HTR-8/SVneo (cell line): ENCODE results near the gene TNFRSF25.

ENCODE experiments used
- DNase-seq: peaks from one replicate; pipeline ENCODE4 v3.0.0; 2011; ENCODE audit warnings: low spot score, mixed read lengths; ENCODE audit not compliant: insufficient read length
- FAIRE-seq: peaks from 2 replicates; lab custom pipeline; 2011; peaks lifted over from hg19 to GRCh38; lab: Jason Lieb, UNC

The TNFRSF25 gene

GRCh38 chr1:6489383-6489765 is 23.4 kb upstream of the TNFRSF25 start:
- DNase-seq (no peak), FAIRE-seq (no peak)

GRCh38 chr1:6488602-6489382 is 22.8 kb upstream of the TNFRSF25 start:
- no peak for DNase-seq
- FAIRE-seq = no peak

GRCh38 chr1:6487804-6488484 is 22.0 kb upstream of the TNFRSF25 start:
- DNase-seq (no peak), FAIRE-seq (no peak)

GRCh38 chr1:6486433-6487011 is 20.5 kb upstream of the TNFRSF25 start:
- DNase-seq (peak; percentile 84), FAIRE-seq (peak; percentile 54)

GRCh38 chr1:6485168-6486101 is 19.5 kb upstream of the TNFRSF25 start:
- no peak for FAIRE-seq
- DNase-seq = no peak

- no peak for DNase-seq
- no peak for FAIRE-seq
Observed at GRCh38 chr1:6484826-6485167, 18.8 kb upstream of the TNFRSF25 start.

- DNase-seq (no peak), FAIRE-seq (no peak)
Observed at GRCh38 chr1:6483761-6484117, 17.8 kb upstream of the TNFRSF25 start.

- FAIRE-seq = peak; percentile 20
- DNase-seq = no peak
Observed at GRCh38 chr1:6483017-6483760, 17.2 kb upstream of the TNFRSF25 start.

- FAIRE-seq (no peak), DNase-seq (no peak)
Observed at GRCh38 chr1:6481820-6482219, 15.8 kb upstream of the TNFRSF25 start.

- FAIRE-seq (no peak), DNase-seq (no peak)
Observed at GRCh38 chr1:6477039-6477820, 11.3 kb upstream of the TNFRSF25 start.

GRCh38 chr1:6476483-6476882 is 10.5 kb upstream of the TNFRSF25 start:
- DNase-seq = no peak
- no peak for FAIRE-seq

GRCh38 chr1:6475381-6476133 is 9.6 kb upstream of the TNFRSF25 start:
- peak; percentile 64 for FAIRE-seq
- peak; percentile 71 for DNase-seq

GRCh38 chr1:6474815-6475282 is 8.9 kb upstream of the TNFRSF25 start:
- FAIRE-seq (no peak), DNase-seq (no peak)

GRCh38 chr1:6473974-6474814 is 8.2 kb upstream of the TNFRSF25 start:
- DNase-seq (no peak), FAIRE-seq (no peak)

- DNase-seq = no peak
- FAIRE-seq = no peak
Observed at GRCh38 chr1:6473156-6473555, 7.2 kb upstream of the TNFRSF25 start.

- DNase-seq = no peak
- FAIRE-seq = no peak
Observed at GRCh38 chr1:6472391-6472790, 6.4 kb upstream of the TNFRSF25 start.

- FAIRE-seq = no peak
Observed at GRCh38 chr1:6471970-6472368, 6.0 kb upstream of the TNFRSF25 start.

More at GRCh38 chr1:6471970-6472368, 6.0 kb upstream of the TNFRSF25 start:
- no peak for DNase-seq
